BE2C (cell line): ENCODE data around the gene COA7.
"Not testable (repeated sequence)": the region's sequence is repeated elsewhere in the genome, so short reads cannot be mapped to it uniquely, and the experiment has no call there.

ENCODE experiments used
- DNase-seq: peaks from one replicate; pipeline ENCODE4 v3.0.0-alpha.2; 2020
- H3K27me3 ChIP-seq: fragments of 250-450 bp; sonication (Bioruptor Pico); 2 replicates; pipeline ENCODE4 v1.5.1; 2020; ENCODE audit warnings: mild to moderate bottlenecking
- H3K36me3 ChIP-seq: fragments of 250-450 bp; sonication (Bioruptor Pico); 2 replicates; pipeline ENCODE4 v1.5.1; 2020; ENCODE audit warnings: mild to moderate bottlenecking
- H3K4me1 ChIP-seq: fragments of 250-450 bp; sonication (Bioruptor Pico); 2 replicates; pipeline ENCODE4 v1.5.1; 2020
- H3K4me3 ChIP-seq: 2 replicates; pipeline ENCODE4 v1.5.1; 2011; ENCODE audit warnings: low read depth, low read length
- H3K9me3 ChIP-seq: fragments of 250-450 bp; sonication (Bioruptor Pico); 2 replicates; pipeline ENCODE4 v1.5.1; 2020
- TF ChIP-seq, protein P1 (sequence below): IDR thresholded peaks from 2 replicates; pipeline ENCODE4 v1.5.1; 2012; ENCODE audit warnings: mild to moderate bottlenecking, low read depth, low read length

The COA7 gene

DNA sequence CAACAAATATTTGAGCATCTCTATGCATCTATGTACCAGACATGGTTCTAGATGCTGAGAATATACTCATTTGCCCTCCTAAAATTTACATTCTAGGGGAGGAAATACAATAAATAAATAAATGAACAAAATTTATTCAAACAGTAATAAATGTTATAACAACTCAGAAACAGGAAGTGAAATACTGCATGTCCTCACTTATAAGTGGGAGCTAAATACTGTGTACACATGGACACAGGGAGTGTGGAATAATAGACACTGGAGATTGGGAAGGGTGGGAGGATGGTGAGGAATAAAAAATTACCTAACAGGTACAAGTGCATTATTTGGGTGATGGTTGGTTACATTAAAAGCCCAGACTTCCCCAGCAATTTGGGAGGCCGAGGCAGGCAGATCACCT, 4.3 kb downstream of the COA7 start:
- TF ChIP-seq, protein P1, sequence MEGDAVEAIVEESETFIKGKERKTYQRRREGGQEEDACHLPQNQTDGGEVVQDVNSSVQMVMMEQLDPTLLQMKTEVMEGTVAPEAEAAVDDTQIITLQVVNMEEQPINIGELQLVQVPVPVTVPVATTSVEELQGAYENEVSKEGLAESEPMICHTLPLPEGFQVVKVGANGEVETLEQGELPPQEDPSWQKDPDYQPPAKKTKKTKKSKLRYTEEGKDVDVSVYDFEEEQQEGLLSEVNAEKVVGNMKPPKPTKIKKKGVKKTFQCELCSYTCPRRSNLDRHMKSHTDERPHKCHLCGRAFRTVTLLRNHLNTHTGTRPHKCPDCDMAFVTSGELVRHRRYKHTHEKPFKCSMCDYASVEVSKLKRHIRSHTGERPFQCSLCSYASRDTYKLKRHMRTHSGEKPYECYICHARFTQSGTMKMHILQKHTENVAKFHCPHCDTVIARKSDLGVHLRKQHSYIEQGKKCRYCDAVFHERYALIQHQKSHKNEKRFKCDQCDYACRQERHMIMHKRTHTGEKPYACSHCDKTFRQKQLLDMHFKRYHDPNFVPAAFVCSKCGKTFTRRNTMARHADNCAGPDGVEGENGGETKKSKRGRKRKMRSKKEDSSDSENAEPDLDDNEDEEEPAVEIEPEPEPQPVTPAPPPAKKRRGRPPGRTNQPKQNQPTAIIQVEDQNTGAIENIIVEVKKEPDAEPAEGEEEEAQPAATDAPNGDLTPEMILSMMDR = no peak
- Histone ChIP-seq H3K4me3 (no peak overlapping the region), H3K9me3 (no peaks in the 10 kb centered on the region), H3K27me3 (no peaks in the 10 kb centered on the region), H3K36me3 (peaks cover 13% of the 10 kb centered on the region), H3K4me1 (no peaks in the 10 kb centered on the region)
- DNase-seq = no peak

DNA sequence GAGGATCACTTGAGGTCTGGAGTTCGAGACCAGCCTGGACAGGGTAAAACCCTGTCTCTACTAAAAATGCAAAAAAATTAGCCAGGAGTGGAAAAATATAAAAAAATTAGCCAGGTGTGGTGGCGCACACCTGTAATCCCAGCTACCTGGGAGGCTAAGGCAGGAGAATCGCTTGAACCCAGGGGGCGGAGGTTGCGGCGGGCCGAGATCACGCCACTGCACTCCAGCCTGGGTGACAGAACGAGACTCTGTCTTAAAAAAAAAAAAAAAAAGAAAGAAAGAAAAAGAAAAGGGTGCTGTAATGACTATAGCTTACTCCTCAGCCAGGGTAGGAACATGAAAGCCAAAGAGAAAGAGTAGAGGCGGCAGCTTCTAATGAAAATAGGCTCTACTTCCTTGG, 4.8 kb downstream of the COA7 start:
- not testable (repeated sequence) for H3K9me3 ChIP-seq, H3K27me3 ChIP-seq, DNase-seq, H3K4me1 ChIP-seq, H3K4me3 ChIP-seq
- H3K36me3 ChIP-seq = peaks cover 13% of the 10 kb centered on the region

DNA sequence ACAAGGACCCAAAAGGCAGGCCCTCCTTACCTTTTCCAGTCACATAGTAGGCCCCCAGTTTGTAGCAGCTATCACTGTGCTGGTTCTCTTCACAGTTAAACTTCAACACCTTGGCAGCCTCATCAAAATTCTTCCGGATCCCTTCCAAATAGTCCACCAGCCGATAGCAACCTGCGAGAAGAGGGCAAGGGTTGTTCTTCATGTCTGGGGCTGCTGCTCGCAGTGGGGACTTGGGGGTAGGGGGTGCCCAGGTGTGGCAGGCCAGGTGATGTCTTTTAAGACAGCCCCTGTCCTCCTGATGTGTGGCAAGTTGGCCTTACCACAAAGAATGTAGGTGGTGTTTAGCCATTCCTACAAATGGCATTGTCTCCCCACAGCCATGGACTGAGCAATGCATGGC, 5.5 kb downstream of the COA7 start:
- TF ChIP-seq, protein P1 = no peak
- H3K27me3 ChIP-seq = no peaks in the 10 kb centered on the region
- no peak for DNase-seq
- H3K36me3 ChIP-seq = peaks cover 13% of the 10 kb centered on the region
- no peak overlapping the region for H3K4me3 ChIP-seq
- no peaks in the 10 kb centered on the region for H3K9me3 ChIP-seq
- no peaks in the 10 kb centered on the region for H3K4me1 ChIP-seq

DNA sequence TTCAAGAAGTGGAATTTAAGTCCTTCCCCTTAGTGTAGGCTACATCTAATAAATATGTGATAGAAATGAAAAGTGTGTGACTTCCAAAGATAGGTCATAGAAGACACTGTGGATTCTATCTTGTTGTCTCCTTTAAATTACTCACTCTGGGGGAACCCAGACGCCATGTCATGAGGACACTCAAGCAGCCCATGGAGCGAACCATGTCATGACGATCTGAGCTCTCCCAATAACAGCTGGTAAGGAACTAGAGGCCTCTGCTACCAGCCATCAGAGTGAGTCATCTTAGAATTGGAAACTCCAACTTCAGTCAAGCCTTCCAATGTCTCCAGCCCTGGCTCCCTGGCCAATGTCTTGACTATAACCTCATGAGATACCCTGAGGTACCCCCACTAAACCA, 6.3 kb downstream of the COA7 start:
- Histone ChIP-seq H3K4me3 (no peak overlapping the region), H3K36me3 (peaks cover 14% of the 10 kb centered on the region), H3K27me3 (no peaks in the 10 kb centered on the region), H3K9me3 (no peaks in the 10 kb centered on the region), H3K4me1 (no peaks in the 10 kb centered on the region)
- DNase-seq = no peak
- TF ChIP-seq, protein P1 = no peak

DNA sequence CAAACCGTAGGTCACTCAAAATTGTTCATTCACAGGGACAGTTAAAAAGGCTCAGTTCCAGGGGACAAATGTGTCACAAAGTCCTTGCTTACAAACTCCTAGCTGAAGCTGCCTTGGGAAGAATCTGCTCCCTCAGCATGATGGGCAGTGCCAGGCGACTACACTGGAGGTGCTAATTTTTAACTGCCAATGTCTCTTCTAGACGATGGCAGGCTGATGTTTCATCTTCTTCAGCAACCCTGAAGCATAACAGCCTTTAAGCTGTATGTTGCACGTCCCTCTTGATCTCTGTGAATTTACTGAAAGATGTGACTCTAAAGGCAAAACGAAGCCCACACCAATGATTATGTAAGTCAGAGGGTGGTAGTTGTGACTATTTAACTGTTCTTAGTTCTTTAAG, 11.3 kb downstream of the COA7 start:
- H3K27me3 ChIP-seq = no peaks in the 10 kb centered on the region
- no peaks in the 10 kb centered on the region for H3K9me3 ChIP-seq

DNA sequence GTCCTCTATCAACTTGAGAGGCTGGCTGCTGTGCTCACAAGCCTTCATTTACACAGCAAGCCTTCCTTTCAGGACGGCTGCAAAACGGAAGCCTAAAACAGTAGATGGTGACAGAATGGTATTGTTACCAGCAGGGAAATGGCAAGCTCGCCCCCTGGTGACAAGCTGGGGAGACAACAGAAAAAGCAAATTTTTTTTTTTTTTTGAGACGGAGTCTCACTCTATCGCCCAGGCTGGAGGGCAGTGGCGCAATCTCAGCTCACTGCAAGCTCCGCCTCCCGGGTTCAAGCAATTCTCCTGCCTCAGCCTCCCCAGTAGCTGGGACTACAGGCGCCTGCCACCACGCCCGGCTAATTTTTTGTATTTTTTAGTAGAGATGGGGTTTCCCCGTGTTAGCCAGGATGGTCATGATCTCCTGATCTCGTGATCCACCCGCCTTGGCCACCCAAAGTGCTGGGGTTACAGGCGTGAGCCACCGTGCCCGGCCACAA, 11.8 kb downstream of the COA7 start:
- H3K36me3 ChIP-seq = peaks cover 17% of the 10 kb centered on the region
- TF ChIP-seq, protein P1 = peak; percentile 64
- DNase-seq = peak; percentile 65
- H3K4me1 ChIP-seq, H3K9me3 ChIP-seq, H3K4me3 ChIP-seq, H3K27me3 ChIP-seq: not testable (repeated sequence)

More for the DNA sequence above, 11.3 kb downstream of the COA7 start:
- TF ChIP-seq, protein P1 = no peak
- no peak for DNase-seq
- no peak overlapping the region for H3K4me3 ChIP-seq
- H3K4me1 ChIP-seq = no peaks in the 10 kb centered on the region
- H3K36me3 ChIP-seq = peaks cover 18% of the 10 kb centered on the region

DNA sequence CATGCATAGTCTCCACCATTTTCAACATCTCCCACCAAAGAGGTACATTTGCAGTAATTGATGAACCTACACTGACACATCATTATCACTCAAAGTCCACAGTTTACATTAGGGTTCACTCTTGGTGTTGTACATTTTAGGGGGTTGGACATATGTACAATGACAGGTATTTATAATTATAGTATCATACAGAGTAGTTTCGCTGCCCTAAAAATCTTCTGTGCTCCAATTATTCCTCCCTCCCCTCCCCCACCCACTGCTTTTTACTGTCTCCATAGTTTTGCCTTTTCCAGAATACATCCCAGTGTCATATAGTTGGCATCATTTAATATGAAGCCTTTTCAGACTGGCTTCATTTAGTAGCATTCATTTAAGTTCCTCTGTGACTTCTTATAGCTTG, 13.6 kb downstream of the COA7 start:
- peaks cover 13% of the 10 kb centered on the region for H3K36me3 ChIP-seq
- no peaks in the 10 kb centered on the region for H3K9me3 ChIP-seq
- TF ChIP-seq, protein P1 = no peak

More for the DNA sequence above, 13.6 kb downstream of the COA7 start:
- Histone ChIP-seq H3K27me3 (no peaks in the 10 kb centered on the region), H3K4me1 (no peaks in the 10 kb centered on the region), H3K4me3 (no peak overlapping the region)
- no peak for DNase-seq
